AML-193 (cell line): ENCODE data around the gene EXOC6B.

Experiments used
- DNase-seq, 2 experiments: peaks; one replicate each; lab custom pipeline; 2025; lab: John Stamatoyannopoulos, UW

EXOC6B gene

GRCh38 chr2:72361042-72361441 is 464.8 kb downstream of the EXOC6B start:
- no peak for DNase-seq

DNA sequence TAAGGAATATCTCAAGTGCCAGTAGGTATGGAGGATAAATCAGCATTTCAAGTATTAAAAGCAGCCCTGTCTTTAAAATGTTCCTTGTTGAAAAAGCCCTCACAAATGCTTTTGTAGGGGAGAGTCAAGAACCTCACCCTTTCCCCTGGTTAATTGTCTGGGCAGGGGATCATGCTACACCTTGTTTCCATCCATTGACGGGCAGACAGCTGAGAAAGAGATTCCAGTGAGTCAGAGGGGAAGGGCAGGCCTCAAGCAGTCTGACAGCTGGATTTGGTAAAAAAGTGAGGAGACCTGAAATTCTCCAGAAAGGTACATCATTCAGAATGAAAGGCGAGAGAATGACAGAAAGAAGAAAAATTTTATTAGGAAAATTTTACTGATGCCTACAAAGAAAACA is 475.0 kb downstream of the EXOC6B start:
- DNase-seq: no peak

DNA sequence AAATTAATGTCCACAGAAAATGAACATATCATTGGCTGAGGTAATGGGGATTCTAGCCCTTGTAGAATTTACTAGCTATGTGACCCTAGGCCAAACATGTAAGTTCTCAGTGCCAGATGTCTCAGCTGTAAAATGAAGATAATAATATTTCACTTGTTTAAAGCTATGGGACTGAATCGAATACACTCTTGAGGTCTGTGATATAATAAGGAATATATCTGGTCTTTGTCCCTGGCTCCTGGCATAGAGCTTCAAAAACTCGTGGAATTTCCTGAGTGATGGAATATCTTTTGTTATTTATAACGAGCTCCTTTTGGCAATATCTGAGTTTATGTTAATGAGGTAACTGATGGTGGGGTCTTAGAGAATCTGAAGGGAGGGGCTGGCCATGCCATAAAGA is 476.8 kb downstream of the EXOC6B start:
- DNase-seq: no peak

DNA sequence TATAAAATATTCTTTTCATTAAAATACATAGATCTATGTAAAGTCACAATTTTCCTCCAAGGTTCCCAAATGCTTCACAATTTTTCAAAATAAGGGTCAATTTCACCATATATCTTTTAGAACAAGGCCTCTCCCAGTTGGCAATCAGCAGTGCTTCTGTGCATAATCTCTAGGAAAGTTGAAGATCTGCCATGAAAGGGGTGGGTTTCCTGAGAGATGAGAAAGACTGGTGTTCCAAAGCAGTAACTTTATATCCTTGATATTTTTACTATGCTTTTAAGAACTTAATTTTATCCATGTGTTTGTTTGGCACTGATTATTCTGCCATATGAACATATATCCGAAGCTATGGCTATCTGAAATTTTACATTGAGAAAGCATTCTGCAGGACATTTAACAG is 478.8 kb downstream of the EXOC6B start:
- no peak for DNase-seq

- DNase-seq: no peak
Observed at GRCh38 chr2:72341639-72342038, 484.2 kb downstream of the EXOC6B start.

GRCh38 chr2:72340665-72341064 is 485.2 kb downstream of the EXOC6B start:
- DNase-seq: no peak

DNA sequence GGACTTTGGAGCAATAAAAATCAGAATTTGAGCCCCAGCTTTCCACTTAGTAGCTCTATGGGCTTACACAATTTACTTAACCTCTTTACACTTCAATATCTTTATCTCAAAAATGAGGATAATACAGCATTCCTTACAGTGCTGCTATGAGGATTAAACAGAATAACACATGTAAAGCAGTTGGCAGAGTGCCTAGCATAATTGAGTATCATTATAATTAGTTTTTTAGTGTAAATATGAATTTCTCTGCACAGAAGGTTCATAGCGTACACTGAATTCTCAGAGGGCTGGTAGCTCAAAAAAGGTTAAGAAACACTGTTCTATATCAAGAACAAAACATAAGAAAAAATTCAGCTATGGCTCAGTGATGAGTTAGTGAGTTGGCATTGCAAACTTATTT is 487.8 kb downstream of the EXOC6B start:
- DNase-seq: no peak

- no peak for DNase-seq
Observed at GRCh38 chr2:72332720-72333119, 493.1 kb downstream of the EXOC6B start.

- DNase-seq: no peak
Observed at GRCh38 chr2:72330652-72331051, 495.2 kb downstream of the EXOC6B start.

DNA sequence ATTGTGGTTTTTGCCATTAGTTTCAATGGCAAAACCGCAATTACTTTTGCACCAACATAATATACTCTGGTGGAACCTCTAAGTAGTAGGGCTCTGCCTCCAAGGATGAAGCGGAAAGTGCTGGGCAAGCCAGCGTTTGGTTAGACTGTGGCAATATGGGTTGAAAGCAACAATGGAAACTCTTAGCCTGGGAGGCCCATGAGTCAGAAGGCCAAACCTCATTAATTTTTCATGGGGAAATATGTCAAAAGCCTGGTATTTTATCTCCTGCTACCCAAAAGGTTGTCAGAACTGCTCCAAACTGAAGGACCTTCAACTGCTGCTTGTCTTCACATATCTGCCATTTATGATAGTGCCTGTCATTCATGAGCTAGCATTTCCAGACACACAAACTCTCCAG is 499.1 kb downstream of the EXOC6B start:
- no peak for DNase-seq

DNA sequence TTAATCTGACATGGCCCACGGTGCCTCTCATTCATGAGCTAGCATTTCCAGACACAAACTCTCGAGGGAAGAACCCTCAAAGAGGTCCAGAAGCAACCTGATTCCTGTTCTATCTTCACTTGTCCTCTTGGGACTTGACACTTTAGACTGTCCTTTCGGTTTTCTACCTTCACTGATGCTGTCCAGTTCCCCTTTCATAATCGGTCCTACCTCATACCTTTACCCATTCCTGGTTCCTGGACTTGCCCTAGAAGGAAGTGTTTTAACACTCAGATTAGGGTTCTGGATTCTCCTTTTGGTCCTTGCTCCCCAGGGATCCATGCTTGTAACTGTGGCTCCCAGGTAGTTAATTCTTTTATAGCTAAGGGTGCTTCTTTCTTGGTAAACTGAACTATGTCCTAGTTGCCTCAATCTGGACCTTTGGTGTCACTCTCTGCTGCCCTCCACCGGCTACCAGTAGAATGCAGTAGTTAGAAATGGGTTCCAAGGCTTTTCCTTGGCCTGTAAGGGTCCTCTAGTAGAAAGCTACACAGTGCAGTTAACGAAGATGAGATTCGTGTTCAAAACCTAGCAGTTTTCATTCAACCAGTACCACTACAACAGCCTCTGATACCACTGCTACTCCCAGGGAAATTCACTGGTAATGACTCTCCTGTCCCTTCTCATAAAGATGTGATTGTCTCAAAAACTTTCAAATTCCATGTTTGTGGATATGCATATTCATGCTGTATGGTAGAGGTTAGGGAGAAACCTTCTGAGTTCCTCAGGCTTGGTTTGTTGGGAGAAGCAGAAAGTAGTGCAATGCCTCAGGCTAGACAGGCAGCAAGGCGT is 500.0 kb downstream of the EXOC6B start:
- DNase-seq: no peak

DNA sequence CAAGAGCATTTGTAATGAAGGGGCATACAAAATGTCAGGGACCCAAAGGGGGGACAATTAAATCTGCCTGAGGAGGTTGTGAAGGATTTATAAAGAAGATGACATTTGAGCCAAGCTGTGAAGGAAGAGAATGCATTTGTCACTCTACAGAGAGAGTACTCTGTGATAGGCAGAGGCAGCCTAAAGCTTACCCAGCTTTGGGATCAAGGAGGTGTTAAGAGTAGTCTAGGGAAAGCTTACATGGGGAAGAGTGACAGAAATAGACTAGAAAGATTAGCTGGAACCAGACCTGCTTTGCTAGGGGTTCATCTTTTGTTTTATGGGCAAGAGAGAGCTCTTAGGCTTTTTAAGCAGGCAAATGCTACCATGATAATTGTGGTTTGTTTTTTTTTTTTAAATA is 509.1 kb downstream of the EXOC6B start:
- DNase-seq: no peak

DNA sequence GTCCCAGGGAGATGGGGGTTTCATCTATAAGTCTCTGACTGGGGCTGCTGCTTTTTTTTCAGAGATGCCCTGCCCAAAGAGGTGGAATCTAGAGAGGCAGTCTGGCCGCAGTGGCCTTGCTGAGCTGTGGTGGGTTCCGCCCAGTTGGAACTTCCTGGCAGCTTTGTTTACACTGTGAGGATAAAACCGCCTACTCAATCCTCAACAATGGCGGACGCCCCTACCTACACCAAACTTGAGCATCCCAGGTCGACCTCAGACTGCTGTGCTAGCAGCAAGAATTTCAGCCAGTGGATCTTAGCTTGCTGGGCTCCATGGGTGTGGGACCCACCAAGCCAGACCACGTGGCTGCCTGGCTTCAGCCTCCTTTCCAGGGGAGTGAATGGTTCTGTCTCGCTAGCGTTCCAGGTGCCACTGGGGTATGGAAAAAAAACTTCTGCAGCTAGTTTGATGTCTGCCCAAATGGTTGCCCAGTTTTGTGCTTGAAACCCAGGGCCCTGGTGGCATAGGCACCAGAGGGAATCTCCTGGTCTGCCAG is 525.6 kb downstream of the EXOC6B start:
- DNase-seq: no peak

GRCh38 chr2:72293620-72294019 is 532.2 kb downstream of the EXOC6B start:
- DNase-seq: no peak

DNA sequence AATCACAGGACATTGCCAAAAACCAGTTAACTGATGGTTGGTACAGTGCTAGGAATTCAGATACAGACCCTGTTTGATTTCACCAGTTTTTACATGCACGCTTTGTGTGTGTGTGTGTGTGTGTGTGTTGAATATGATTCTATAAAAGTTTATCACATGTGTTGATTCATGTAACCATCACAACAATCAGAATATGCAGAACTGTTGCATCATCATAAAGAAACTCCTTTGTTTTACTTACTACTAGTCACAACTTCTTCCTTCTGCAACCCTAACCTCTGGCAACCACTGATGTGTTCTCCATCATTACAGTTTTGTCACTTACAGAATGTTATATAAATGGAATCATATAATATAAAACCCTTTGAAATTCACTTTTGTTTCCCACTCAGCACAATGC is 533.4 kb downstream of the EXOC6B start:
- DNase-seq: no peak

GRCh38 chr2:72291059-72291458 is 534.8 kb downstream of the EXOC6B start:
- DNase-seq: no peak

- no peak for DNase-seq
Observed at GRCh38 chr2:72289736-72290135, 536.1 kb downstream of the EXOC6B start.

DNA sequence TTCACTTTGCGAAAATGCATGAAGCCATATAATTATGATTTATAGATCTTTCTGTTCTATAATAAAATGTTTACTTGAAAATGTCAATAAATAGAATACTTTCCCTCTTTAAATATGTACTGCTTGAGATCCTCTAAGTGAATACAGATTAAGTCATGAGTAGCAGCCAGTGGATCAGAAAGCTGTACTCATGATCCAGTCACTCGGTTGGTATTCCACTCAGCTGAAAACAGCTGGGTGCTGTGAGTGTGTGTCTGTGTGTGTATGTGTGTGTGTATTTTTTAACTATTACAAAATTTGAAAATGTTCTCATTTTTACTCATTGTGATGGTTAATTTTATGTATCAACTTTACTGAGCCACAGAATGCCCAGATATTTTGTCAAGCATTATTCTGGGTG is 536.5 kb downstream of the EXOC6B start:
- no peak for DNase-seq

GRCh38 chr2:72278046-72278445 is 547.8 kb downstream of the EXOC6B start:
- no peak for DNase-seq

DNA sequence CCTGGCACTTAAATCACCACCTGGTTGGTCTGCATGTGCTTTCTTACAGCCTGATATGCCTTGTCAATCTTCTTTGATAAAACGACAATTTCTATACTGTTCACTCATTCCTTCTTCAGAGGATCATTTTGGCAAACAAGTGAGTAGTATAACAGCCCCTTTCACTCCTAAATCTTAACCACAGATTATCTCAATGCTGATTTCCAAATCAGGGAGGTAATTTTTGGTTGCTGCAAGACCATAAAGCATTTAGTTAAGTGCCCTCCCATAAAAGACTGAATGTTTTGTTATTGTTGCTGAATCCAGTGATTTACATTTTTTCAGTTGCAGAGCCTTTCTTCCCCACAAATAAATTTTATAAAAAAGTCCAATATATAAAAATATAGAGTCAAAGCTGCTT is 549.0 kb downstream of the EXOC6B start:
- no peak for DNase-seq

- no peak for DNase-seq
Observed at GRCh38 chr2:72276356-72276755, 549.5 kb downstream of the EXOC6B start.

GRCh38 chr2:72275084-72275483 is 550.7 kb downstream of the EXOC6B start:
- no peak for DNase-seq

- no peak for DNase-seq
Observed at GRCh38 chr2:72274380-72274797, 551.4 kb downstream of the EXOC6B start.

DNA sequence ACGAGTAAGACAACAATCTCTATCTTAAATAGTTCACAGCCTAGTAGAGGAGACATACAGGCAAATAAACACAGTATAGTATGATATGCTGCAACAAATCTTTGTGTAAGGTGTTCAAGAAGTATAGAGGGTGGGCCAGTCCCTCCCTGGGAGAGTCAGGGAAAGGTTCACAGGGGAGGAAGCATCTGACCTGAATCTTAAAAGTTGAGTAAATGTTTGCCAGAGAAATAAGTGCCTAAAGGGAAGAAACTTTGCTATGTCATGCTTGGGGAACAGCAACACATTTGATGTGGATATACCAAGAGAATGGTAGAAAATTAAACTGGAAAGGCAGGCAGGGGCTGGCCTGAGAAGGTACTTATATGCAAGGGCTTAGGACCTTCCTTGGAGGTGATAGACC is 552.4 kb downstream of the EXOC6B start:
- DNase-seq: no peak
